Stimulated activated CD4-positive, alpha-beta T cell treated with anti-CD3 and anti-CD28 coated beads, Interleukin-12 subunit alpha, Interleukin-12 subunit beta, amount 100 ng/mL, for 48 hours (primary cell): ENCODE measurements around the gene SERAC1.
"Not testable (repeated sequence)": the region's sequence is repeated elsewhere in the genome, so short reads cannot be mapped to it uniquely, and the experiment has no call there.

ENCODE experiments used
- DNase-seq, 3 donors: peaks; one replicate each; pipeline ENCODE4 v3.0.0-alpha.2; 2020; ENCODE audit warnings: low read depth in 2 of 3, low spot score in 1 of 3

SERAC1 gene

DNA sequence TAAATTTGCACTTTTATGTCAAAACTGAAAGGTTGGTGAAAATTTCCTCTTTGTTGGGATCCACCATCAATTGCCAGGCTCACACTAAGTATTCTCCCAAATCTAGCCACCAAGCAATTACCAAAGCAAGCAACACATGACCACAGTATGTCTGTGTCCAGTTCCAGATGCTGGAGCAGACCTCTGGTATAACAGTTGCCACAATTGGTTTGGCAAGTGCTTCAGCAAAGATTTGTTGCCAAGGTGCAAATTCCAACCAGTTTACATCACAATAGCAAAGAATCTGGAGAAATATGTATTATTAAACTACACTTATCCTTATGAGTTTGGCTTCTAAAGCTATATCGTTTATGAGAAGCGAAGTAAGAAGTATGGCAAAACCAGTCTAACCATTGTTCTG, 6.5 kb upstream of the SERAC1 start:
- DNase-seq: no peak

- DNase-seq: no peak
Observed at GRCh38 chr6:158174024-158174423, 6.0 kb upstream of the SERAC1 start.

DNA sequence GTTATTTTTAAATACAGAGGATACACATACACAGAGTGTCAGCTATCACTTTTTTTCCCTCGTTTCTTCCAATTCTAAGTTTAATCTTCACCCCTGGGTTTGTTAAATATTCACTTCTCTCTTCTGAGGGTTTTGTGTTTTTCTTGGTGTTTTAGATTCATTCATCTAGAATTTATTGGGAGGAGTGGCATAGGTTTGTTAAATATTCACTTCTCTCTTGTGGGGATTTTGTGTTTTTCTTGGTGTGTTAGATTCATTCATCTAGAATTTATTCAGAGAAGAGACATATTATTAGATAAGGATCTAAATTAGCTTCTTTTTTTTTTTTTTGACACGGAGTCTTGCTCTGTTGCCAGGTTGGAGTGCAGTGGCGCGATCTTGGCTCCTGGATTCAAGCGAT, 3.9 kb upstream of the SERAC1 start:
- no peak for DNase-seq

DNA sequence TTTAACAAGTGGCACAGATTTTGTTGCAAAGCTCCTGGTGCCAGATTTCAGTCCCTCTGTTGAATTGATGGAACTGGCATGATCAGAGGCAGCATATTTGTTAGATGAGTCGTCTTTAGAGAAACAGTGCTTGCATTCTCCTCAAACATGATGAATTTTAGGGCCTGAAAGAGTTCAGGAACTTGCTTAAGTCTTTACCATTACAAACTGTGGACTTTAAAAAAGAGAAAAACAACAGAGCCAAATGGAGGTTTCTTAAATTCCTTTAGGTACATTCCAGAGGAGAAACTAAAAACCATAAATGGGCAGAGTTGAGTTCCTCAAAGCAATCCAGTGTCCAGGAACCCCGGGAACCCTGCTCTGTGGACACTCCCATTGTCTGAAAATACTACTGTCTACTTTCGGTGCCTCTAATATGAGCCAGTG, 2.6 kb upstream of the SERAC1 start:
- no peak for DNase-seq

DNA sequence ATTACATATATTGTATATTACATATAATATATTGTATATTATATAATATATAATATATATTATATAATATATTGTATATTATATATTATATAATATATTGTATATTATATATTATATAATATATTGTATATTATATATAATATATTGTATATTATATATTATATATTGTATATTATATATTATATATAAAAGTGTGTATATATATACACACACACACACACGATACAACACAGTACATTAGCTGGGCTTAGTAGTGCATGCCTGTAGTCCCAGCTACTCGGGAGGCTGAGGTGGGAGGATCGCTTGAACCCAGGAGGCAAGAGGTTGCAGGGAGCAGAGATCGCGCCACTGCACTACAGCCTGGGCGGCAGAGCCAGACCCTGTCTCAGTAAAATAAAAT, 1.6 kb upstream of the SERAC1 start:
- DNase-seq: not testable (repeated sequence)

DNA sequence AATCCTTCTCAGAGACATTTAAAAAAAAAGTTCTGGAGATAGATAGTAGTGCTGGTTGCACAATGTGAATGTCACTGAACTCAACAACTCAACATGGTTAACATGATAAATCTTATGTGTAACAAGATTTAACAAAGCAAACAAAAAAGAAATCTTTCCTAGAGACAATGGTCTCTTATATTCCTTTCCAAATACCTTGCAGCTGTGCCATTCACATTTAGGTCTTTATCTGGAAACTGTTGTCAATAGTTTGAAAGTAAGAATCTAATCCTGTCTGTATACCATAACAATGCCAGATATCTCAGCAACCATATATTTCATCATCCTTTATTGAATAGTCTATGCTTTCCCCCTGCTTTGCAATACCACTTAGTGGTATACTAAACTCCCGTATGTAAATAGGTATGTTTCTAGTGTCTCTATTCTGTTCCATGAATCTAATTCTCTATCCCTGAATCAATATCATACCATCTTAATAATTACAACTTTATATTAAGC, 2.1 kb downstream of the SERAC1 start:
- no peak for DNase-seq

DNA sequence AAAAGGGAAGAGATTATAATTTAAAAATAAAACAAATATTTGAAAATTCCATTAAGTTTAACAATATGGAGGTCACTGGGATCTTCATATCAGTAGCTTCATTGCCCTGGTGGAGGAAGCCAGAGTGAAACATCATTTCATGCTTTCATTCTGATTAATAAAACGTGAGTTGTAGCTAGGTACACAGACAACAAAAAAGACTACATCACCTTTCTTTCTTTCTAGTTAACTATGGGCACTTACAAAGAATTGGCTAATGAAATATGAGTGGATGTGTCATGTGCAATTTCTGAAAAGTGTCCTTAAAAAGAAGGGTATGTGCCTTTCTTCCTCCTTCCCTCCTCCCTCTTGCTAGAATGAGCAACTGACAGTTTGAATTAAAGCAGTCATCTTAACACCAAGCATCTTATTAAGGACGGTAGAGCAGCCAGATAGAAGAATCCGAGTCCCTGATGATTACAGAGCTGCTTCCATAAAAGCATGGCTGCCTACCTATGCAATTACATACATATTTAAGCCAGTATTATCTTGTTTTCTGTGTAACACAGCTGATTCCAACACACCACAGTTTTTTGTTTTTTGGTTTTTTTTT, 3.4 kb downstream of the SERAC1 start:
- no peak for DNase-seq

DNA sequence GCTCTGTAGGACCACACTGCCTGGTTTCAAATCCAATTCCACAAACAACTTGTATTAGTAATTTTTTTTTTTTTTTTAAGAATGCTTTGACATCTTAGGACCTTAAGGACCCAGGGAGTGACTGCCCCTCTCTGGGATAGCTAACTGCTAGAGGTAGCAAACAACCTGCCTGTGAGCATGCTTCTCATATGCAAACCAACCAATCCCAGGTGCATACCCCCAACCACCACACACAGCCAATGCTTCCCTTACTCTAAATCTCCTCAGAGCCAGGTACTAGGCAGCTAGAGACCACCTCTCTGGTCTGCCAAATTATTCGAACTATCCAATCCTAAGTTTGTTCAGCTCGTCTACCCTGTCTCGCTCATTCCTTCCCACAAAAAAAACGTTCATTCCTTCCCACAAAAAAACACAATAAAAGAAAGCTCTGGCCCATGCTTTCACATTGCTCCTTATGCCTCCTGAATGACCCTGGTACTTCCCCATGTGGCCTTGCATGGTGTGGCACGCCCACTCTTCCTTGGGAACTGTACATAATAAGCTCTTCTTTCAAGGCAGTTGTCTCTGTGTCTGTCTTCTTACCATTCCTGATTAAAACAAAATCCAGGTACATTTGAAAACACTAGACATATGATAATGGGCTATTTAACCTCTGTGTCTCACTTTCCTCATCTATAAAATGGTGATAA, 6.4 kb downstream of the SERAC1 start:
- DNase-seq: no peak

DNA sequence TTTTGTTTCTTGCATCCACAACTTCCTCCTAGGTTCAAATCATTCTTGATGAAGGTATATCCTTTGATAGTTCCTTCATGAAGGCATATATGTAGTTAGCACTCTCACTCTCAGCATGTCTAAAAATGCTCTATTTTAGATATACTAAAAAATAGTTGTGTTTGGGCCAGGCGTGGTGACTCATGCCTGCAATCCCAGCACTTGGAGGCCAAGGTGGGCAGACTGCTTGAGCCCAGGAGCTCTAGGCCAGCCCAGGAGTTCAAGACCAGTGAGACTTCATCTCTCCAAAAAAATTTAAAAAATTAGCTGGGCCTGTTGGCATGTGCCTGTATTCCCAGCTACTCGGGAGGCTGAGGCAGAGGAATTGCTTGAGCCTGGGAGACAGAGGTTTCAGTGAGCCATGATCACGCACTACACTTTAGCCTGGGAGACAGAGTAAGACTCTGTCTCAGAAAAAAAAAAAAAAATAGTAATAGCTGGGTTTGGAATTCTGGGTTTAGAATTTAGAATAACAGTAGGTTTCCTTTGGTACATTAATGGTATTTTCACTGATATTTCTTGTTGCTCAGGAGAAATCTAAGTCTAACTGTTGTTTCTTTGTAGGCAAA, 7.0 kb downstream of the SERAC1 start:
- DNase-seq: no peak

GRCh38 chr6:158158748-158159147, 9.3 kb downstream of the SERAC1 start:
- no peak for DNase-seq

- no peak for DNase-seq
Observed at GRCh38 chr6:158158123-158158522, 9.9 kb downstream of the SERAC1 start.

- DNase-seq: no peak
Observed at GRCh38 chr6:158157064-158157764, 10.8 kb downstream of the SERAC1 start.

DNA sequence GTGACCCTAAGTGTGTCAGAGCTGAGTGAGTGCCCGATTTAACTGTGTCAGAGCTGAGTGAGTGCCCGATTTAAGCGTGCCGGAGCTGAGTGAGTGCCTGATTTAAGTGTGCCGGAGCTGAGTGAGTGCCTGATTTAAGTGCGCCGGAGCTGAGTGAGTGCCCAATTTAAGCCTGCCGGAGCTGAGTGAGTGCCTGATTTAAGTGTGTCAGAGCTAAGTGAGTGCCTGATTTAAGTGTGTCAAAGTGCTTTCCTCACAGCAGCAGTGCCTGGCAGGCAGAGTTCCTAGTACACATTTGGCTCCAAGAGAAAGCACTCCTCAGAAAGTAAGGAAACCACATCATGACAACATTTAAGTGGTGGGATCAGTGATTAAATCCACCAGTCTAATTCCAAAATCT, 13.2 kb downstream of the SERAC1 start:
- no peak for DNase-seq

DNA sequence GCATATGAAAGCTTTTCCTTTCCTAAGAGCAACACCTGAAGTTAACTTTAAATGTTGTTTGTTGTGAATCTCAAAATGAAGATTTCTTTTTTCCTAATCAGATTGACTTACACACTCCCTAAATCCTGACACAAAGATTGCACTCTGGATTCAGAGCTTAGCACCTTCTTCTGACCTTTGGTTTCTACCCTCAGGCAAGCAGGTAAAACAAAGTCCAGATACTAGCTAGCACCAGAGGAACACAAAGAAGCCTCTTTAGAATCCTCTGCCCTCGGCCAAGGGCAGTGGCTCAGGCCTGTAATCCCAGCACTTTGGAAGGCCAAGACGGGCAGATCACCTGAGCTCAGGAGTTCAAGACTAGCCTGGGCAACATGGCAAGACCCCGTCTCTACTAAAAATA, 14.5 kb downstream of the SERAC1 start:
- no peak for DNase-seq

DNA sequence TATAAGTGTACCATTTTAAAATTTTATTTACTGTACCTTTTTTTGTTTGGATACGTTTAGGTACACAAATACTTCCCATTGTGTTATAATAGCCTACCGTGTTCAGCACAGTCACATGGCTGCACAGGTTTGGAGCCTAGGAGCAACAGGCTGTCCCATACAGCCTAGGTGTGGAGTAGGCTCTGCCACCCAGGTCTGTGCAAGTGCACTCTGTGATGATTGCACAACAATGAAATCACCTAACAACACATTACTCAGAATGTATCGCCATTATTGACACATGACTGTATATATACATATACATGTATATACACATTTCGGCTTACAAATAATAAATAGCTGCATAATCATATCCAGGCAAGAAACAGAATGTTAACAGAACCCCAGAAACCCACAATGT, 15.4 kb downstream of the SERAC1 start:
- no peak for DNase-seq

DNA sequence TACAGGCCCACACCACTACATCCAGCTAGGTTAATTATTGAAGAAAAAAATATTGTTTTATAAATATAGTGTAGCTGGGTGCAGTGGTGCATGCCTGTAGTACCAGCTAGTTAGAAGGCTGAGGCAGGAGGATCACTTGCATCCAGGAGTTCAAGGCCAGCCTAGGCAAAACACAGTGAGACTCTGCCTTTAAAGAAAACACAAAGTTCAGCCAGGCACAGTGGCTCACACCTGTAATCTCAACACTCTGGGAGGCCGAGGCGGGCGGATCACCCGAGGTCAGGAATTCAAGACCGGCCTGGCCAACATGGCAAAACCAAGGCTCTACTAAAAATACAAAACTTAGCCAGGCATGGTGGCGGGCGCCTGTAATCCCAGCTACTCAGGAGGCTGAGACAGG, 16.0 kb downstream of the SERAC1 start:
- not testable (repeated sequence) for DNase-seq

GRCh38 chr6:158150701-158151100, 17.4 kb downstream of the SERAC1 start:
- DNase-seq: no peak

DNA sequence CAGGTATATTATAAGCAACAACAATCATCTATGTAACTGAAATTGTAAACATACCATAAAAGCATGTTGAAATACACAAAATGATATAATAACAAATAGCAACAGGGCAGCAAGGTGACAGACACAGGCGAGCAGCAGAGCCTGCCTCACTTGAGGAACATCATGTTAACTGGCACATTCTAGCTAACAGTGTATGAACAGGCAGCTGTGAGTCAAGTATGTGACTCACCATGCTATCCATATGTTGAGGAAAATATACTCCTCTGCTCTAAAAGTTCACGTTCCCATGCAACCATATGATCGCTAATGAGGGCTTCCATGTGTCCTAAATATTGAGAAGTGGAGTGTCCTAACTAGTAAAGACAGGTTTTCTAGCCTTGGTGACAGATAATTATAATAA, 18.4 kb downstream of the SERAC1 start:
- no peak for DNase-seq

GRCh38 chr6:158143700-158144099, 24.4 kb downstream of the SERAC1 start:
- DNase-seq: no peak

DNA sequence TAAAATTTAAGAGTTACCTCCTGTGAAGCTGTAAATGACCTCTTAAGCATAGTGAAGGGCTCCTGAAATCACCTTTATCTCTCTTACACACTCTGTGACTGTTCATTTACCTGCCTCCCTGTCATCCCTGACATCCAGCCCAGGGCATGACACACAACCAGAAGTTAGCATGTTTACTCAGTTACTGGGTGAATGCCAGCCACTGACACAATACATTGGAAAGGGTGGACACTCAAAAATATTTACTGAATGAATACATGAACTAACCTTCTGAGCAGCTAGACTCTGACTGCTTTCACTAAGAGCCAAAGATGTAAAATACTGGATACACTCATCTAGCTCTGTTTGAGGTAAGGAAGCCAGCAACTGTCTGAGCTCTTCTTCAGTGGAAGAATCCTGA, 25.3 kb downstream of the SERAC1 start:
- DNase-seq: no peak

DNA sequence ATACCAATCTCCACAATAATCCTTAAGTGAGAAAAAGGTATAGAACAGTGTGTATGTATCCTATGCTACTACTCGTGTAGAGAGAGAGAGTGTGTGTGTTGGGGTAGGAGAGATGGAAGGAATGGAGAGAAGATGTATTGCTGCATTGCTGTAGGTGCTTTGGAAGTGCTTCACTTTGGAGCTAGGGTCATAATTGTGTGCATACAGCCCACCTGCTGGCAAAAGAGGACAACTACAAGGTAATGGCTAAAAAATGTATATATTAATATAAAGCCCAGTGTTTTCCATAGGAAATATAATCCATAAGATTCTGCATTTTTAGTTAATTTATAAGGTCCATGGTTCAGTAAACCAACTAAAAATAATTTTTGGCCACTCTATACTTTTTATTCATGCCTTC, 36.1 kb downstream of the SERAC1 start:
- DNase-seq: peak in 1 of 3 donors; percentile 13

GRCh38 chr6:158125271-158125670, 42.8 kb downstream of the SERAC1 start:
- no peak for DNase-seq
